Suprapubic skin (tissue), 4 donors: ENCODE measurements around the gene SMIM14. TPM values are rescaled to one million over a fixed set of nuclear protein-coding genes. Genes with fewer than 3 reads are reported as not detected.

Source experiments
- DNase-seq, 2 donors: peaks; one replicate each; pipeline ENCODE4 v3.0.0-alpha.2; 2019; ENCODE audit warnings: low spot score in 2 of 2
- H3K27ac ChIP-seq: fragments of 200-600 bp; sonication (generic); one replicate; pipeline ENCODE4 v1.5.1; 2019
- H3K27me3 ChIP-seq: fragments of 200-600 bp; sonication (generic); one replicate; pipeline ENCODE4 v1.5.1; 2019
- H3K36me3 ChIP-seq: fragments of 200-600 bp; sonication (generic); one replicate; pipeline ENCODE4 v1.5.1; 2019
- H3K4me1 ChIP-seq: fragments of 200-600 bp; sonication (generic); one replicate; pipeline ENCODE4 v1.5.1; 2019
- H3K4me3 ChIP-seq: fragments of 200-600 bp; sonication (generic); one replicate; pipeline ENCODE4 v1.5.1; 2019; ENCODE audit warnings: mild to moderate bottlenecking
- H3K9me3 ChIP-seq: fragments of 200-600 bp; sonication (generic); one replicate; pipeline ENCODE4 v1.5.1; 2019
- CTCF ChIP-seq, 2 donors: fragments of 200-600 bp in 1 of 2; fragments of 450-650 bp in 1 of 2; sonication (generic) in 1 of 2; IDR thresholded peaks; one replicate each; pipeline ENCODE4 v1.5.1; 2016 to 2019; ENCODE audit warnings: antibody characterized with exemption in 2 of 2, mild to moderate bottlenecking in 1 of 2, moderate library complexity in 1 of 2
- EP300 ChIP-seq: sonication (generic); formaldehyde crosslinking; IDR thresholded peaks from one replicate; pipeline ENCODE4 v1.6.1; 2017; ENCODE audit warnings: antibody characterized with exemption
- POLR2A ChIP-seq, 2 donors: fragments of 450-650 bp; IDR thresholded peaks; one replicate each; pipeline ENCODE4 v1.6.1; 2017; ENCODE audit warnings: antibody characterized with exemption in 2 of 2, mild to moderate bottlenecking in 2 of 2, moderate library complexity in 2 of 2
- POLR2AphosphoS5 ChIP-seq, 3 donors: sonication (generic); formaldehyde crosslinking; IDR thresholded peaks; one replicate each; pipeline ENCODE4 v1.6.1; 2017; ENCODE audit warnings: antibody characterized with exemption in 3 of 3
- WGBS: methylation state at CpG from one replicate; pipeline ENCODE4 v1.1.5; 2018; 5-methylcytosine and 5-hydroxymethylcytosine counted together
- total RNA-seq, 4 donors: library from RNA; depleted of rRNA; stranded (reverse); fragments of >200 nt; gene quantifications; one replicate each; pipeline ENCODE4 v1.1.0, GENCODE V29; 2016

The SMIM14 gene
- total RNA-seq, 4 donors from 2014 or later: 20.8 to 65.0 (median 48.9) TPM

- no peak for DNase-seq
- H3K36me3 ChIP-seq: peaks cover 6% of the 10 kb centered on the region
- H3K4me3 ChIP-seq: no peak overlapping the region
- no peak overlapping the region for H3K27ac ChIP-seq
- H3K27me3 ChIP-seq: no peaks in the 10 kb centered on the region
- peaks cover 18% of the 10 kb centered on the region for H3K4me1 ChIP-seq
- TF ChIP-seq EP300: no peak
- TF ChIP-seq CTCF (IDR thresholded peaks at IDR 0.05): no peak
- no peak for TF ChIP-seq POLR2A (IDR thresholded peaks at IDR 0.05)
- no peak for TF ChIP-seq POLR2AphosphoS5 (IDR thresholded peaks at IDR 0.05)
- no peaks in the 10 kb centered on the region for H3K9me3 ChIP-seq
- WGBS: 88% methylated on average over 1 of the region's 1 CpG
Observed at GRCh38 chr4:39626913-39627312, 11.8 kb downstream of the SMIM14 start.

GRCh38 chr4:39626261-39626660 is 12.4 kb downstream of the SMIM14 start:
- no peak for TF ChIP-seq CTCF (IDR thresholded peaks at IDR 0.05)
- TF ChIP-seq EP300: no peak
- no peak for TF ChIP-seq POLR2A (IDR thresholded peaks at IDR 0.05)
- no peak for TF ChIP-seq POLR2AphosphoS5 (IDR thresholded peaks at IDR 0.05)
- Histone ChIP-seq H3K36me3 (peaks cover 6% of the 10 kb centered on the region), H3K4me3 (no peak overlapping the region), H3K27me3 (no peaks in the 10 kb centered on the region), H3K27ac (no peak overlapping the region), H3K9me3 (no peaks in the 10 kb centered on the region), H3K4me1 (peaks cover 18% of the 10 kb centered on the region)
- DNase-seq: no peak
- 93% methylated on average over 2 of the region's 2 CpGs for WGBS

DNA sequence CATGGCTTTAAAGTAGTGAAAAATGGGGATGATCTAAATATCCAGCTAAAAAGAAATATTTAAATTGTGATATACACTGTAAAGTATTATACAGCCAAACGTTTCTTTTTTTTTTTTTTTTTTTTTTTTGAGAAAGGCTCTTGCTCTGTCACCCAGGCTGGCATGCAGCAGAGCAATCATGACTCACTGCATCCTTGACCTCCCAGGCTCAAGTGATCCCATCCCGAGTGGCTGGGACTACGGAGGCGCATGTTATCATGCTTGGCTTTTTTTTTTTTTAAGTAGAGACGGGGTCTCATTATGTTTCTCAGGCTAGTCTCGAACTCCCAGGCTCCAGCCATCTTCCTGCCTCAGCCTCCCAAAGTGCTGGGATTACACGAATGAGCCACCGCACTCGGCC is 17.1 kb downstream of the SMIM14 start:
- peak overlapping the region; percentile 52 for H3K27ac ChIP-seq
- WGBS: 61% methylated on average over 9 of the region's 9 CpGs
- H3K4me3 ChIP-seq: no peak overlapping the region
- TF ChIP-seq POLR2AphosphoS5 (IDR thresholded peaks at IDR 0.05) (no peak), POLR2A (IDR thresholded peaks at IDR 0.05) (no peak), EP300 (no peak), CTCF (IDR thresholded peaks at IDR 0.05) (no peak)
- no peaks in the 10 kb centered on the region for H3K9me3 ChIP-seq
- H3K4me1 ChIP-seq: peaks cover 23% of the 10 kb centered on the region
- H3K36me3 ChIP-seq: no peaks in the 10 kb centered on the region
- DNase-seq: no peak
- H3K27me3 ChIP-seq: no peaks in the 10 kb centered on the region

GRCh38 chr4:39620551-39621313 is 17.9 kb downstream of the SMIM14 start:
- 75% methylated on average over 4 of the region's 4 CpGs for WGBS
- Histone ChIP-seq H3K36me3 (no peaks in the 10 kb centered on the region), H3K27ac (no peak overlapping the region), H3K4me1 (peaks cover 23% of the 10 kb centered on the region), H3K4me3 (no peak overlapping the region), H3K9me3 (no peaks in the 10 kb centered on the region), H3K27me3 (no peaks in the 10 kb centered on the region)
- TF ChIP-seq POLR2A (IDR thresholded peaks at IDR 0.05) (no peak), EP300 (no peak), CTCF (IDR thresholded peaks at IDR 0.05) (no peak), POLR2AphosphoS5 (IDR thresholded peaks at IDR 0.05) (no peak)
- no peak for DNase-seq

DNA sequence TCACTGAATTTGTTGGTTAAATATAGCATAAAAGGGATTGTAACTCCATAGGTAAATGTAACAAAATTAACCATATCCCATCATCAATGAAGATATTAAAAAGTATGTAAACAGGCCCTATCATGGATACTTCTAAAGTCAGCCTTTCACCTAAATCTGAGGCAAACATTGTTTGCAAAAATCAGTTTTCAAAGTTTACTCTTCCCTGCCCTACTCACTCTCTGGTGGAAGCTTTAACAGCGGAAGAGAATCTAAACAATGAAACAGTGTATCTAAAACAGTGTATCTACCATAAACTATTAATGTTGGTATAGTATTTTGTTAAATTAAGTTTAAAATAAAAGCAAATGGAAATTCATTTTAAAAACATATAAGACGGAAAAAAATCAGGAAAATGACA is 21.1 kb downstream of the SMIM14 start:
- TF ChIP-seq EP300: no peak
- no peak for TF ChIP-seq CTCF (IDR thresholded peaks at IDR 0.05)
- TF ChIP-seq POLR2AphosphoS5 (IDR thresholded peaks at IDR 0.05): no peak
- no peak for TF ChIP-seq POLR2A (IDR thresholded peaks at IDR 0.05)
- H3K27ac ChIP-seq: no peak overlapping the region
- no peaks in the 10 kb centered on the region for H3K36me3 ChIP-seq
- H3K4me3 ChIP-seq: no peak overlapping the region
- peaks cover 19% of the 10 kb centered on the region for H3K4me1 ChIP-seq
- H3K27me3 ChIP-seq: no peaks in the 10 kb centered on the region
- no peak for DNase-seq
- 100% methylated on average over 2 of the region's 2 CpGs for WGBS
- no peaks in the 10 kb centered on the region for H3K9me3 ChIP-seq
